NAMALWA (cell line): ENCODE results near the gene EML3.
"Not testable (repeated sequence)": the region's sequence is repeated elsewhere in the genome, so short reads cannot be mapped to it uniquely, and the experiment has no call there.

Experiments used
- DNase-seq: peaks from one replicate; pipeline ENCODE4 v3.0.0-alpha.2; 2015; ENCODE audit warnings: low spot score

The EML3 gene

DNA sequence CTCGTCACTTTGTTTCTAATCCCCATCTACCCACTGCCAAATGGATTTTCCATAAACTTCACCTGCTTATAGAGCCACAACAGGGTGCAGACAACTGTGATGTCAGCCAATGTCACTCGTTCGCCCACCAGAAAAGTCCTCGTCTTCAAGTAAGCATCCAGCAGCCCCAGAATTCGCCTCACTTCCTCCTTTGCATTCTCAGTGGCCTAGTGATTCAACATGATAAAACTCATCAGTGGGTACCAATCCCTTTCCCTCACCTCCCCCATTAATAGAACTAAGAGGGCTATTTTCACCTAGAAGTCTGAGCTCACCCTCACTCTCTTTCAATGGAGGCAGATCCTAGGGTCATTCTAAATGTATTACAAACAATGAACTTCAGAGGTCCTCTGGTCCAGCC lies 41.7 kb downstream of the EML3 start:
- DNase-seq: not testable (repeated sequence)

DNA sequence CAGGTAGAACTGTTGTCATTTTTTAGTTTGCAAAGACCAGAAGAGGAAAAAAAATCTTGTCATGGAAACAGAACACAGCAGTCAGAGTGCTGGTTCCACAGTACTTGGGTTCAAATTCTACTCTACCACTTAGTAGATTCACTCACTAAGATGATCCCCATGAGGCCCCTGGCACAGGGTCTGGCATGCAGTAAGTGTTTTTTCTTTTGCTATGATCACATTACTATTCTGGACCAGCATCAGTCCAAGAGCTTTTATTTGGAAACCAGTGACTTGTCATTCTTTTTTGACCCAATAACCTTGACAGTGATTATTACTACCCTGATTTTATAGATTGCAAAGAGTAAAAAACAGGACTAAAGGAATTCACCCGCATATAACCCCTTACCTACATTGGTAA lies 43.0 kb downstream of the EML3 start:
- no peak for DNase-seq

GRCh38 chr11:62567018-62567633 lies 45.4 kb downstream of the EML3 start:
- DNase-seq: no peak

GRCh38 chr11:62566247-62566646 lies 46.3 kb downstream of the EML3 start:
- DNase-seq: no peak

GRCh38 chr11:62565100-62565802 lies 47.3 kb downstream of the EML3 start:
- no peak for DNase-seq

GRCh38 chr11:62561677-62562230 lies 50.8 kb downstream of the EML3 start:
- DNase-seq: not testable (repeated sequence)

- DNase-seq: peak; percentile 67
Observed at GRCh38 chr11:62560566-62561103, 51.9 kb downstream of the EML3 start.

- not testable (repeated sequence) for DNase-seq
Observed at GRCh38 chr11:62559626-62560025, 52.9 kb downstream of the EML3 start.

DNA sequence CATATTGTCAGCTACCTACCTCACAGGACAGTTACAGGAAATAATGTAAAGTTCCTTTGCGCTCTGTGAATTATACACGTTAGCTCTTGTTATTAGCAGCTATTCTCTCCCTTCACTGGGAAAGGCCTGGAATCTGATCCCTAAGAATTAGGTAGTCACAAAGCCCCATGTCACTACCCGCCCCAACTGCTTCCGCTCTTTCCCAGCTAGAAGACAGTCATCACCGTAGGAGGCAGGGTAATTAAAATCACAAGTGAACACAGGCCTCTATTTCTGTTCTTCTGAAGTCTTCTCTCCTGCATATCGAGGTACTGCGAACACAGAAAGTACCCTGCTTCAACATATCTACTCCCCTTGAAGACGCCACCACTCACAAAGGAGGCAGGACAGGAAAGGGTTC lies 53.4 kb downstream of the EML3 start:
- DNase-seq: no peak

DNA sequence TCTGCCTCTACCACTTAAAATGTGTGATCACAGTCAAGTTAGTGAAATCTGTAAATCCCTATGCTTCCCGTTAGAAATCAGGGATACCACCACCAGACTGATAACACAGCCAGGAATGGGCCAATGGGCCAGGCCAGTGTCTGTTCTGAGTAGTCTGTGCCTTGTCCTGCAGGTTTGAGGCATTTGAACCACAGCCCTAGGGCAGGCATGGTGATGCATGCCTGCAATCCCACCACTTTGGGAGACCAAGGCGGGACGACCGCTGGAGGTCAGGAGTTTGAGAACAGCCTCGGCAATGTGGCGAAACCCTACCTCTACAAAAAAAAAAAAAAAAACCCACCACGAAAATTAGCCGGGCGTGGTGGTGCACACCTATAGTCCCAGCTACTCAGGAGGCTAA lies 53.9 kb downstream of the EML3 start:
- DNase-seq: no peak

- DNase-seq: peak; percentile 44
Observed at GRCh38 chr11:62556875-62557631, 55.5 kb downstream of the EML3 start.

- DNase-seq: peak; percentile 75
Observed at GRCh38 chr11:62556108-62556874, 56.3 kb downstream of the EML3 start.

DNA sequence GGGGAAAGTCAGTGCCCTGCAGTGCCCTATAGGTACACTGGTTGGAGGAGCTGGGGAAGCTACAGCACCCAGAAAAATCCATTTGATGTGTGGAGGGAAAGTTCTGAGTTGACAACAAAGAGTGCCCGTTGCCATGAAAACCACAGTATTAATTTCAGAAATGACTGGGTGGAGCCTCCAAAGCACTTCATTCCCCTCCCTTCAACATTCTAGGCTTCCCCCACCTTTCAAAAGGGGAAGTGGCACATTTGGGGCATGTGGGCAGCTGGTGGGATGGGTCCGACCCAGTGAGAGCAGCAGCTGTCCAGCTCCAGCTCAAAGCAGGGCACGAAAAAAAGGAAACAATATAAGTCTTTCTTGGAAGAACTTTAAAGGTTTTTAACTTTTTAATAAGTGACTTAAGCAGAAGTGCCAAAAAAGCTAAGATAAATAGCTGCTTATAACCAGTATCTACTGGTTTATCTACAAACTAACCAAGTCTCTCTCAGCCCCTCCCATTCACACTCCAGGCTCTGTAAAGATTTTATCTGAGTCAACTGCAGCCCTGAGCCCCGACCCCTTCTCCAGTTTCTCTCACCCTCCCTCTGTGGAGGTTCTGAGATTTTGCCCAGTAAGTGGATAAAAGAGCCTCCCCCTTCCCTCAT lies 57.0 kb downstream of the EML3 start:
- peak; percentile 87 for DNase-seq

DNA sequence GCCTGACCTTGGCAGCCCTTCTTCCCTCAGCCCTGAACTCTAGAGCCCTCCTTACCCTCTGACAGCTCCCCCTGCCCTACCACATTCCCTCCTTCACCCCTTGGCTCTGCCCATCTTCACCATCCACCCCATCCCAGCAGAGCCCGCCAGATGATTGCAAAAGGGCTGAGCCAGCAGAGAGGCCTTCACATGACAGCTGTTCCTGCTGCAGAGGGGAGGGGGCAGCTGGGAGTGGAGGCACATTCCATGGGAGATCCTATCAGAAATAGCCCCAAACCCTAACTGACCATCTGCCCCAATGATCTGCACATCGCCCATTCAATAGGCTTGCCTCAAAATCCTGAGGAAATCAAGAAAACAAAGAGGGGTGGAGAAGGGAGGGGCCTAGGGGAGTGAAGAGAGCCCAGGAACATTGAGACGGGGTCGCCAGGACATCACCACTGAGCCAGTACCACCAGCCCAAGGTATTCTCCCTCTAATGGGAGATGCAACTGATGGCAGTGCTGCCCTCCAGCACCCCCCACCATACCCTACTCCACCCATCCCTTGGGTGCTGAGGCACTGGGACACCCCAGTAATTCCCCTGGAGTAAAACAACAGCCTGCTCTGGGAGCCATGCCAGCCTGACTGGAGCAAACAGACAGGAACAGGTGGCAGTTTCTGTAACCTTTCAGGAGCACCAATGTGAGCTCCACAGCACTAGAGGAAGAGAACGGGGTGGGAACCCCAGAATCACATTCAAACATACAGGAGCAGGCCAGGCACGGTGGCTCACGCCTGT lies 58.0 kb downstream of the EML3 start:
- no peak for DNase-seq

DNA sequence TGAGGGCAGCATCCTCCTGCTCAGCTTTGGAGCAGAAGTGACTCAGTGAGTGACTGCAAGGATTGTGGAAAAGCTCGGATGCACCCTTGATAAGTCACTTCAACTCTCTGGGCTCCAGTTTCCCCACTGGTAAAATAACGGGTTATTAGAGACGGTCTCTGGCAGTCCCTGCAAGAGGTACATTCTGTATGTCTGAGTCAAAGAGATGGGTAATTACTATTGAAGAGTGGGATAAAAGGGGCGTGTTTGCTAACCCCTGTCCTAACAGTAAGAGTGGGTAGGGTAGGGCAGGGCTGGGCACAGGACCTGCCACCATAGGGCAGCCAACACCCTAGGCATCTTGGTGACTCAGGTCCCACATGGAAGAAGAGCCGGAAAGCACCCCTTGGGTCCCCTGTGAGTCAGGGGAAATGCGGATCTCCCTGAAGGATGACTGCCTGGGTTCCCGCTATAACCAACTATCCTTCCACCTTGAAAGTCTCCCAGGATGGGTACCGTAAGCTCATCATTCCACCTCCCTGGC lies 58.7 kb downstream of the EML3 start:
- DNase-seq: no peak

- no peak for DNase-seq
Observed at GRCh38 chr11:62553080-62553838, 59.3 kb downstream of the EML3 start.

- DNase-seq: no peak
Observed at GRCh38 chr11:62552485-62553079, 60.0 kb downstream of the EML3 start.
